Measurements from ENCODE around the gene EXT2. TPM values are rescaled to one million over a fixed set of nuclear protein-coding genes. Genes with fewer than 3 reads are reported as not detected.

Gene EXT2
- total and polyA plus RNA-seq, 10 of the 15 experiments (the other 5 are each of a cell fraction or from before 2014, with no cell fraction given): 3.8 to 31.4 (median 17.9) TPM

DNA sequence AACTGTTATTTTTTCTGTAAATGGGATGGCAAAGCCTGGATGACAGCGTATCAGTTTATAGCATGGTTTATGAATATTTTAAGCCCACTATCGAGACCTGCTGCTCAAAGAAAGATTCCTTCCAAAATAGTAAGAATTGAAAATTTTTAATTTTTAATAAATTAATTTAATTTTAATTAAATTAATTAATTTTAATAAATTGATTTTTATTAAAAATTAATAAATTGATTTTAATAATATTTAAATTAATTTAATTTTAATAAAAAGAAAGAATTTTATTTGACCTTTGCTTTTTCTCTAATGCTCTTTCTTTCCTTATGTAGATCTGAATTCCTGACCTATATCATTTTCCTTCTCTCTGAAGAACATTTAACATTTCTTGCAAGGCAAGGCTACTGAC, 62.9 kb downstream of the EXT2 start (continued):
- TF ChIP-seq PML (IDR thresholded peaks at IDR 0.05; ENCODE audit: low read length) (no peak), YBX1 (IDR thresholded peaks at IDR 0.05) (no peak), CHD4 (IDR thresholded peaks at IDR 0.05) (no peak), IKZF1 (conservative IDR thresholded peaks at IDR 0.05) (no peak), ASH2L (IDR thresholded peaks at IDR 0.05; ENCODE audit: borderline replicate concordance, low read depth) (no peak), NR2C1 (IDR thresholded peaks at IDR 0.05) (no peak), EP300 (IDR thresholded peaks at IDR 0.05; ENCODE audit: borderline replicate concordance in 1 of 2, control insufficient read depth in 1 of 2, low read depth in 2 of 2, low read length in 2 of 2) (no peak), KAT2A (conservative IDR thresholded peaks at IDR 0.05; ENCODE audit: control insufficient read depth, low read depth, low read length) (no peak), MYC (IDR thresholded peaks at IDR 0.05; ENCODE audit: insufficient read depth, insufficient read length, insufficient replicate concordance, low read length, severe bottlenecking) (no peak)

DNA sequence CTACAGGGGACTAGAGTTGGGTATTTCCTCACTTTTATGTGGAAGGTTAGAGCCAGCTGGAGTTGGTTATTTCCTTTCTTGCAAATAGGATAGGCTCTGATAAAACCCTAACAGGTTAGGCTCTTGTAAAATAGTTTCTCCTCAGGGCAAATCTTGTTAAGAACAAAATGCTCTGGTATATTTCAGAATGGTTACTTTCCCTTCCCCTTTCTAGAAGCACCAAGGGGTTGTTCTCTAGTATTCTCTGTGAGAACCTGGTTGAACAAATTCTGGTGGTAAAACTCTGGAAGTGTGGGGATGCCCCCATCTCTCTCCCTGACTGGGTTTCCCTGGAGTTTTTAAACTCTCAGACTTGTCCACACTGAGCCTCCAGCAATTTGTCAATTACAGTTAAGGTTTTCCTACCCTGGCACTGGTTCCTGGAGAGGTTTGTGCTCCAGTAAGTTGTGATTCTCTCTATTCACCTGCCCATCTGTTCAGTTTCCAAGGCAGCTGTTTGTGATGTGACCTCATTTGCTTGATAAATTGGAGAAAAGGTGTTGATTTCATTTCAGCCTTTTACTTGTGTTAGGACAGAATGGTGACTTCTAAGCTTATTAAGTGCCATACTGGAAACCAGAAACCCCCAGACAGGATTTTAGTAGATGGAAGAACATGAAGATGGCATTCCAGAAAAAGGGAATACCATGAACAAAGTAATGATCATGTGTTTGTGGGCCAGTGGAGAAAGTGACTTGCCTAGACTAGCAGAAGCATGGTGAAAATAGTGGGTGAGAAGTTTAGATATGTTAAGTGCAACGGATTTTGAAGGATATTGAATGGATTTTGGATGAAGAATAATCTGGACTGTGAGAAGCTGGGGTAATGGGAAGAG, 64.6 kb downstream of the EXT2 start:
- Histone ChIP-seq H2AFZ (ENCODE audit: control insufficient read depth, low read depth, low read length) (no peak overlapping the region), H3K9ac (ENCODE audit: control insufficient read depth, insufficient read depth, low read length) (no peak overlapping the region), H3K4me1 (ENCODE audit: control insufficient read depth, insufficient read depth, low read length) (no peaks in the 10 kb centered on the region; the same call in 1 of the 2 replicates), H3K4me3 (no peak overlapping the region), H3K27ac (ENCODE audit: control insufficient read depth, insufficient read depth) (peak overlapping the region; percentile 23; the same call in 1 of the 2 replicates), H3K79me2 (ENCODE audit: control insufficient read depth, insufficient read depth, low read length) (no peaks in the 10 kb centered on the region), H3K36me3 (ENCODE audit: control insufficient read depth in 2 of 2, insufficient read depth in 2 of 2, low read length in 1 of 2) (peaks cover 0 to 4% of the 10 kb centered on the region in 2 experiments; a peak in 1 of 4 replicates), H4K20me1 (ENCODE audit: control insufficient read depth, insufficient read depth) (no peaks in the 10 kb centered on the region), H3K4me2 (ENCODE audit: control insufficient read depth, insufficient read depth) (no peak overlapping the region), H3K27me3 (replicated peaks in 1 of 2; ENCODE audit: control insufficient read depth in 2 of 2, insufficient read depth in 2 of 2, low read length in 1 of 2) (no peaks in the 10 kb centered on the region), H3K9me3 (replicated peaks; ENCODE audit: control insufficient read depth, insufficient read depth, low read length) (peaks cover 2% of the 10 kb centered on the region; the same call in 2 of the 3 replicates)
- FAIRE-seq (no peak), ATAC-seq (peak; percentile 84), DNase-seq (ENCODE audit: low read depth, low spot score) (no peak)
- no TSS peak for BruUV-seq (replicated peaks)
- ChIA-PET POLR2A (interaction anchor here (1.0 kb wide), 1 partner anchor 21 kb away, joined by 3 read pairs; no protein-coding TSS in a partner anchor), SMC1A (ENCODE audit: uncharacterized antibody, unreplicated experiment) (interaction anchor here (0.8 to 1.3 kb wide), 4 partner anchors 20 to 73 kb away, joined by 3 to 4 read pairs (median 3); no protein-coding TSS in a partner anchor), CTCF (interaction anchor here (1.5 kb wide), 1 partner anchor 65 kb away, joined by 4 read pairs; the partner anchor contains the start of gene EXT2), RAD21 (ENCODE audit: unreplicated experiment) (interaction anchor here (0.8 to 1.0 kb wide), 2 partner anchors 11 to 15 kb away, joined by 3 to 4 read pairs; no protein-coding TSS in a partner anchor)
- in situ Hi-C loops (cut with MboI): no loop called here
- intact Hi-C loops (cut with micrococcal nuclease; ENCODE audit: unreplicated experiment): no loop called here
- WGBS (ENCODE audit: insufficient coverage, insufficient replicate concordance, low lambda C conversion rate, missing lambda C conversion rate): 53% methylated on average over 1 of the region's 1 CpG
- TF ChIP-seq SPI1 (IDR thresholded peaks at IDR 0.05; ENCODE audit: borderline replicate concordance, insufficient read depth, low read depth, low read length): peak; percentile 63
- no peak for TF ChIP-seq WRNIP1 (IDR thresholded peaks at IDR 0.05; ENCODE audit: borderline replicate concordance, low read depth, low read length)
- TF ChIP-seq ZNF24 (IDR thresholded peaks at IDR 0.05): 0 out of 2 replicates have a peak, but pooled peaks have one; percentile 10
- no peak for TF ChIP-seq CHD1 (IDR thresholded peaks at IDR 0.05; ENCODE audit: low read depth, low read length)
- no peak for TF ChIP-seq TARDBP (IDR thresholded peaks at IDR 0.05; ENCODE audit: borderline replicate concordance)
- peak; percentile 62 for TF ChIP-seq IKZF1 (conservative IDR thresholded peaks at IDR 0.05)
- no peak for TF ChIP-seq ZZZ3 (IDR thresholded peaks at IDR 0.05; ENCODE audit: control insufficient read depth, insufficient read length, low read depth)
- no peak for TF ChIP-seq ATF7 (IDR thresholded peaks at IDR 0.05; ENCODE audit: low read depth)
- 0 out of 2 replicates have a peak, but pooled peaks have one; percentile 27 for TF ChIP-seq MTA2 (IDR thresholded peaks at IDR 0.05; ENCODE audit: low read depth)
- TF ChIP-seq IKZF2 (IDR thresholded peaks at IDR 0.05): peak; percentile 73 to 82
- TF ChIP-seq, protein P1, sequence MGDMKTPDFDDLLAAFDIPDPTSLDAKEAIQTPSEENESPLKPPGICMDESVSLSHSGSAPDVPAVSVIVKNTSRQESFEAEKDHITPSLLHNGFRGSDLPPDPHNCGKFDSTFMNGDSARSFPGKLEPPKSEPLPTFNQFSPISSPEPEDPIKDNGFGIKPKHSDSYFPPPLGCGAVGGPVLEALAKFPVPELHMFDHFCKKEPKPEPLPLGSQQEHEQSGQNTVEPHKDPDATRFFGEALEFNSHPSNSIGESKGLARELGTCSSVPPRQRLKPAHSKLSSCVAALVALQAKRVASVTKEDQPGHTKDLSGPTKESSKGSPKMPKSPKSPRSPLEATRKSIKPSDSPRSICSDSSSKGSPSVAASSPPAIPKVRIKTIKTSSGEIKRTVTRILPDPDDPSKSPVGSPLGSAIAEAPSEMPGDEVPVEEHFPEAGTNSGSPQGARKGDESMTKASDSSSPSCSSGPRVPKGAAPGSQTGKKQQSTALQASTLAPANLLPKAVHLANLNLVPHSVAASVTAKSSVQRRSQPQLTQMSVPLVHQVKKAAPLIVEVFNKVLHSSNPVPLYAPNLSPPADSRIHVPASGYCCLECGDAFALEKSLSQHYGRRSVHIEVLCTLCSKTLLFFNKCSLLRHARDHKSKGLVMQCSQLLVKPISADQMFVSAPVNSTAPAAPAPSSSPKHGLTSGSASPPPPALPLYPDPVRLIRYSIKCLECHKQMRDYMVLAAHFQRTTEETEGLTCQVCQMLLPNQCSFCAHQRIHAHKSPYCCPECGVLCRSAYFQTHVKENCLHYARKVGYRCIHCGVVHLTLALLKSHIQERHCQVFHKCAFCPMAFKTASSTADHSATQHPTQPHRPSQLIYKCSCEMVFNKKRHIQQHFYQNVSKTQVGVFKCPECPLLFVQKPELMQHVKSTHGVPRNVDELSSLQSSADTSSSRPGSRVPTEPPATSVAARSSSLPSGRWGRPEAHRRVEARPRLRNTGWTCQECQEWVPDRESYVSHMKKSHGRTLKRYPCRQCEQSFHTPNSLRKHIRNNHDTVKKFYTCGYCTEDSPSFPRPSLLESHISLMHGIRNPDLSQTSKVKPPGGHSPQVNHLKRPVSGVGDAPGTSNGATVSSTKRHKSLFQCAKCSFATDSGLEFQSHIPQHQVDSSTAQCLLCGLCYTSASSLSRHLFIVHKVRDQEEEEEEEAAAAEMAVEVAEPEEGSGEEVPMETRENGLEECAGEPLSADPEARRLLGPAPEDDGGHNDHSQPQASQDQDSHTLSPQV (IDR thresholded peaks at IDR 0.05): no peak

All from GM12878 (cell line).